Endothelial cell (in vitro differentiated cells): ENCODE results near the gene SMTNL2. TPM values are rescaled to one million over a fixed set of nuclear protein-coding genes. Genes with fewer than 3 reads are reported as not detected.

Source experiments
- DNase-seq: peaks from one replicate; pipeline ENCODE4 v3.0.0; 2021; ENCODE audit warnings: low spot score
- H3K27ac Mint-ChIP-seq: one replicate; pipeline ENCODE4 v1.8.0; 2021; ENCODE audit warnings: mixed read lengths, inconsistent platforms; ENCODE audit not compliant: unreplicated experiment
- H3K27me3 Mint-ChIP-seq: one replicate; pipeline ENCODE4 v1.8.0; 2021; ENCODE audit warnings: mild to moderate bottlenecking, moderate library complexity, mixed read lengths, inconsistent platforms; ENCODE audit not compliant: unreplicated experiment
- H3K36me3 Mint-ChIP-seq: one replicate; pipeline ENCODE4 v1.8.0; 2021; ENCODE audit warnings: mild to moderate bottlenecking, low read depth, mixed read lengths, inconsistent platforms; ENCODE audit not compliant: unreplicated experiment
- H3K4me1 Mint-ChIP-seq: one replicate; pipeline ENCODE4 v1.8.0; 2021; ENCODE audit warnings: mild to moderate bottlenecking, mixed read lengths, inconsistent platforms; ENCODE audit not compliant: unreplicated experiment
- H3K4me3 Mint-ChIP-seq: one replicate; pipeline ENCODE4 v1.8.0; 2021; ENCODE audit warnings: mild to moderate bottlenecking, mixed read lengths, inconsistent platforms; ENCODE audit not compliant: unreplicated experiment
- H3K9me3 Mint-ChIP-seq: one replicate; pipeline ENCODE4 v1.8.0; 2021; ENCODE audit warnings: mixed read lengths, inconsistent platforms; ENCODE audit not compliant: unreplicated experiment
- total RNA-seq: library from RNA; stranded (reverse); fragmentation: NEBNext Ultra II Directional; extraction: Animal tissue kit (Norgen Biotek cat#: 25700); gene quantifications from one replicate; pipeline ENCODE4 v1.2.1, GENCODE V29; 2021; ENCODE audit not compliant: unreplicated experiment
- TF ChIP-seq, protein P1 (sequence below): fragments of 200-600 bp; sonication (generic); IDR thresholded peaks from one replicate; pipeline ENCODE4 v1.5.0; 2021; ENCODE audit warnings: antibody characterized with exemption; ENCODE audit not compliant: unreplicated experiment

Gene SMTNL2
- total RNA-seq, 1 donor from 2014 or later, result 0.59 TPM

DNA sequence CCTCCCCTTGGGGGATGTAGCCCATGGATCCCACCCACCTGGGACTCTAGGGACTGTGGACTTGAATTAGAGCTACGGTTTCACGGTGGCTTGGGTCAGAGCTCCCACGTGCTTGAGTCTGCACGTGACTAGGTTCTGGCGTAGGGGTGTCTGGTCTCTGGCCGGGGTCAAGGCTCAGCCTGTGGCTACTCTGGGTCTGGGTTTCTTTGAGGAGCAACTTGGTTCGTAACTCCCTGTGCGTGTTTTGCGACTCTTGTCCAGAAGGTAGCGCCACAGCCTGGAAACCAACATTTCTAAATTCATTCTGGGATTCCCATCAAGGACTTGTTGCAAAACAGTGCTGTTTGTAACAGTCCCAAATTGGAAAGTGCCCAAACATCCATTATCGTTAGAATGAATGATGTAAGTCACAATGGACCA lies 23.5 kb upstream of the SMTNL2 start:
- no peak overlapping the region for H3K4me3 Mint-ChIP-seq
- H3K9me3 Mint-ChIP-seq, result no peaks in the 10 kb centered on the region

DNA sequence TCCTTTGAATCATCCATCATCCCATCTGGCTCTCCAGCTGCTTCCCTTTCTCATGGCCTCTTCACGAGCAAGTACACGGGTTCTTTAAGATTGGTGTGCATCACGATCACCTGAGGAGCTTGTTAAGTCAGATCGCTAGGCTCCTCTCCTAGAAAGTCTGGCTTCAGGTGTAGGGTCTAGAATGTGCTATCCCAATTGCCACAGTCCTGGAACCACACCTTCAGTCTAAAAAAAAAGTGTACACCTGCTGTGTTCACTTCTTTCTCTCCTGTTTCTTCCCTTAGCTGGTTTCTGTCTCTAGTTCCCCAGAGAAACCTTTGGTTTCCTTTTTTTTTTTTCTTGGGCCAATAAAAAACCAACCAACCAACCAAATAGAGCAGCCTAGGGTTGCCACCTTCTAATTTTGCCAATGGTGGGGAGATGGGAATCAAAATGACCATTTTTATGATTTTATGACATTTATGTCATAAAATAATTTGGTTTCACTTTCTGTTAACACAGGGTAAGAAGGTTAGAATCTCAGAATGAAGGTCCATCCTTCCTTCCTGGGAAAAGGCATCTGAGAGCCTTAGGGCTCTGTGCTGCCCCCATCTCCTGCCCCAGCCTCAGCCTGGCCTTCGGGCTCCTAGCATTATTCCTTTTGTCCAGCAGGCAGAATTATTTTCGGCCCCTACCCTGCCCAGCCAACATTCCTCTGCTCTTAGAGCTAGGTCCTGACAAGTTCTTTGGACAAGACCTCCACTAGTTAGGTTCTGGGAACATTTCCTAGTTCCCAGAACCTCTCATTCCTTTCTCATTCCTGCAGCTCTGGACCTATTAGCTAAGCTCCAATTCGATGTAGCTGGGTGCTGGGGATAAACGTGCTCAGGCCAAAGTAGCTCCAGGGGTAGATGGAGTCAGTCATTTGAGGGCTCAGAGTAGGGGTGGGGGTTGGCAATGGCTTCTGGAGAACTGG lies 22.0 kb upstream of the SMTNL2 start:
- TF ChIP-seq, protein P1, sequence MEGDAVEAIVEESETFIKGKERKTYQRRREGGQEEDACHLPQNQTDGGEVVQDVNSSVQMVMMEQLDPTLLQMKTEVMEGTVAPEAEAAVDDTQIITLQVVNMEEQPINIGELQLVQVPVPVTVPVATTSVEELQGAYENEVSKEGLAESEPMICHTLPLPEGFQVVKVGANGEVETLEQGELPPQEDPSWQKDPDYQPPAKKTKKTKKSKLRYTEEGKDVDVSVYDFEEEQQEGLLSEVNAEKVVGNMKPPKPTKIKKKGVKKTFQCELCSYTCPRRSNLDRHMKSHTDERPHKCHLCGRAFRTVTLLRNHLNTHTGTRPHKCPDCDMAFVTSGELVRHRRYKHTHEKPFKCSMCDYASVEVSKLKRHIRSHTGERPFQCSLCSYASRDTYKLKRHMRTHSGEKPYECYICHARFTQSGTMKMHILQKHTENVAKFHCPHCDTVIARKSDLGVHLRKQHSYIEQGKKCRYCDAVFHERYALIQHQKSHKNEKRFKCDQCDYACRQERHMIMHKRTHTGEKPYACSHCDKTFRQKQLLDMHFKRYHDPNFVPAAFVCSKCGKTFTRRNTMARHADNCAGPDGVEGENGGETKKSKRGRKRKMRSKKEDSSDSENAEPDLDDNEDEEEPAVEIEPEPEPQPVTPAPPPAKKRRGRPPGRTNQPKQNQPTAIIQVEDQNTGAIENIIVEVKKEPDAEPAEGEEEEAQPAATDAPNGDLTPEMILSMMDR, result no peak
- Mint-ChIP-seq H3K4me1 (peaks cover 4% of the 10 kb centered on the region), H3K36me3 (no peaks in the 10 kb centered on the region), H3K27ac (no peak overlapping the region), H3K4me3 (no peak overlapping the region), H3K27me3 (peaks cover 2% of the 10 kb centered on the region), H3K9me3 (no peaks in the 10 kb centered on the region)
- DNase-seq, result no peak

More for the DNA sequence above, 23.5 kb upstream of the SMTNL2 start:
- peaks cover 3% of the 10 kb centered on the region for H3K27me3 Mint-ChIP-seq
- no peak for DNase-seq
- TF ChIP-seq, protein P1, result no peak
- H3K27ac Mint-ChIP-seq, result no peak overlapping the region
- peaks cover 9% of the 10 kb centered on the region for H3K4me1 Mint-ChIP-seq
- no peaks in the 10 kb centered on the region for H3K36me3 Mint-ChIP-seq

DNA sequence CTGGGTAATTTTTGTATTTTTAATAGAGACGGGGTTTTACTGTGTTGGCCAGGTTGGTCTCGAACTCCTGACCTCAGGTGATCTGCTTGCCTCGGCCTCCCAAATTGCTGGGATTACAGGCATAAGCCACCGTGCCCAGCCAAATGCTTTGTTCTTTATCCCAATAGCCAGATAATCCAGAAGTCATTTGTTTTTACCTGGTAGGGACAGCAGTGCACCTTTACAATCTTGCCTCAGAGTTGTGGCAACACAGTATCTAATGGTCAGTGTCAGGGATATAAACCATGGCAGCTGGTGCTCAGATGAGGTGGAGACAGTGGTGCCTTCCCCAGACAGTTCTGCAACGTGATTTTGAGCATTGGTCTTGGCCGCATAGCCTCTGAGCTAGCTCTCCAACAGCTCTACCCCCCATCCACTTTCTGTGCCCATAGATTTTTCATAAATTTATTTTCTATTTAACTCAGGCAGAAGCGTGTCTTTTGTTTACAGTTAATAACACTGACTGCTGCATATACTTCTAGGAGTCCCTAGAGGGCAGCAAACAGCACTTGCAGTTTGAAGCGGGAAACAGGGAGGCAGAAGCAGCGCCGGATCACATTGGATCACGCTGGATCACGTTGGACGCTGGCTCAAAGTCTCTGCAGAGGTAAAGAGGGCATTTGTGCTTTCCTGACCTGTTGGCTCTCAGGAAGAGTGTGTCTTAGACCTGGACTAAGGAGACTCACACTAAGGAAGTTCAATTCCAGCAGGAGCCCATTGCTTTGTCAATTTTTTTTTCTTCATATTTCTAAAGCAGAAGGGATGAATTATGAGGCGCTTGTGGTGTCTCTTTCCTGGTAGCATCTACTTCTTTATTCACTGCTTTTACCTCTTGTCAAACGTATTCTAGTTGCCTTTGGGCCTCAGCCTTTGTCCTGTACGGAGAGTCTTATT lies 18.9 kb upstream of the SMTNL2 start:
- no peak overlapping the region for H3K4me3 Mint-ChIP-seq
- peak; percentile 59 for DNase-seq
- peaks cover 13% of the 10 kb centered on the region for H3K4me1 Mint-ChIP-seq
- no peaks in the 10 kb centered on the region for H3K36me3 Mint-ChIP-seq
- H3K9me3 Mint-ChIP-seq, result no peaks in the 10 kb centered on the region
- H3K27ac Mint-ChIP-seq, result no peak overlapping the region
- TF ChIP-seq, protein P1, result peak; percentile 38
- H3K27me3 Mint-ChIP-seq, result peaks cover 6% of the 10 kb centered on the region

DNA sequence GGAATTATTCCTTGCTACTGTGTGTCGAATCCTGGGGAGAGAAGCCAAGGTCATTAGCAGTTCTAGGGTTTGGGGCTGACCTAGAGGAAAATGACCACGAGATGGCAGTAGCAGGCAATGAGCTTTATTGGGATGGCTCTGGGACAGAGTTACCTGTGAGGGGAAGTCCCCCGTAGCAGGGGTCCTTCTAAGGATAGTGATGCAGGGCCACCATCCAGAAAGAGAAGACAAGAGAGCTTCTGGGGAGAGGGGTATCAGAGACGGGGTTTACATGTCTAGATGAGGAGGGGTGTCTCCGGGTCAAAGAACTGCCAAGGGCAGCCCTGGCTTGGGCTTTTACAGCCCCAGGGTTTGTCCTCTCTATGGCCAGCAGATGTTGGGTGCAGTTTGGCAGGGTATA lies 17.5 kb upstream of the SMTNL2 start:
- Mint-ChIP-seq H3K27me3 (peaks cover 6% of the 10 kb centered on the region), H3K4me3 (no peak overlapping the region), H3K36me3 (no peaks in the 10 kb centered on the region), H3K9me3 (no peaks in the 10 kb centered on the region), H3K27ac (no peak overlapping the region), H3K4me1 (peaks cover 13% of the 10 kb centered on the region)
- TF ChIP-seq, protein P1, result peak; percentile 70
- peak; percentile 70 for DNase-seq
